Gastroesophageal sphincter (tissue), 4 donors: ENCODE results near the gene DCTN3. TPM values are rescaled to one million over a fixed set of nuclear protein-coding genes. Genes with fewer than 3 reads are reported as not detected.

ENCODE experiments used
- ATAC-seq: fragments of 150-250 bp; one replicate; pipeline ENCODE4 v1.9.1; 2016; ENCODE audit warnings: mild to moderate bottlenecking, moderate library complexity
- H3K27ac ChIP-seq, 4 donors: fragments of 200-600 bp; sonication (generic) in 3 of 4; 1 replicate in 3 of 4; 2 replicates in 1 of 4; pipeline ENCODE4 v1.5.1; 2016 to 2019
- H3K27me3 ChIP-seq: fragments of 200-600 bp; sonication (generic); one replicate; pipeline ENCODE4 v1.5.1; 2019
- H3K36me3 ChIP-seq, 2 donors: fragments of 200-600 bp; sonication (generic); one replicate each; pipeline ENCODE4 v1.5.1; 2019; ENCODE audit warnings: control low read depth in 1 of 2
- H3K4me1 ChIP-seq, 3 donors: fragments of 200-600 bp; sonication (generic); 1 replicate in 2 of 3; 2 replicates in 1 of 3; pipeline ENCODE4 v1.5.1; 2016 to 2019; ENCODE audit warnings: control low read depth in 2 of 3
- H3K4me3 ChIP-seq, 2 donors: fragments of 200-600 bp; sonication (generic); one replicate each; pipeline ENCODE4 v1.5.1; 2019; ENCODE audit warnings: mild to moderate bottlenecking in 1 of 2, moderate library complexity in 1 of 2
- H3K9me3 ChIP-seq, 3 donors: fragments of 200-600 bp; sonication (generic); one replicate each; pipeline ENCODE4 v1.5.1; 2017 to 2019; ENCODE audit warnings: control low read depth in 2 of 3
- CTCF ChIP-seq, 4 experiments: fragments of 200-600 bp in 2 of 4; fragments of 450-650 bp in 2 of 4; sonication (generic) in 1 of 4; IDR thresholded peaks; one replicate each; pipeline ENCODE4 v1.5.1; 2017 to 2019; ENCODE audit warnings: antibody characterized with exemption in 4 of 4, mild to moderate bottlenecking in 2 of 4, moderate library complexity in 2 of 4
- EP300 ChIP-seq: sonication (generic); formaldehyde crosslinking; IDR thresholded peaks from one replicate; pipeline ENCODE4 v1.6.1; 2017; ENCODE audit warnings: antibody characterized with exemption, mild to moderate bottlenecking
- POLR2A ChIP-seq, 2 donors: fragments of 450-650 bp; IDR thresholded peaks; one replicate each; pipeline ENCODE4 v1.6.1; 2017; ENCODE audit warnings: antibody characterized with exemption in 2 of 2, mild to moderate bottlenecking in 2 of 2, moderate library complexity in 1 of 2
- POLR2AphosphoS5 ChIP-seq: sonication (generic); formaldehyde crosslinking; IDR thresholded peaks from one replicate; pipeline ENCODE4 v1.6.1; 2017; ENCODE audit warnings: antibody characterized with exemption
- WGBS, 2 donors: methylation state at CpG; one replicate each; pipeline ENCODE4 v1.1.5; 2018; ENCODE audit warnings: low coverage in 1 of 2; 5-methylcytosine and 5-hydroxymethylcytosine counted together
- total RNA-seq, 4 donors: library from RNA; depleted of rRNA; stranded (reverse); fragments of >200 nt; gene quantifications; one replicate each; pipeline ENCODE4 v1.1.0, GENCODE V29; 2016

DCTN3 gene
- total RNA-seq, 4 donors from 2014 or later = 80.5 to 136 (median 98.7) TPM

DNA sequence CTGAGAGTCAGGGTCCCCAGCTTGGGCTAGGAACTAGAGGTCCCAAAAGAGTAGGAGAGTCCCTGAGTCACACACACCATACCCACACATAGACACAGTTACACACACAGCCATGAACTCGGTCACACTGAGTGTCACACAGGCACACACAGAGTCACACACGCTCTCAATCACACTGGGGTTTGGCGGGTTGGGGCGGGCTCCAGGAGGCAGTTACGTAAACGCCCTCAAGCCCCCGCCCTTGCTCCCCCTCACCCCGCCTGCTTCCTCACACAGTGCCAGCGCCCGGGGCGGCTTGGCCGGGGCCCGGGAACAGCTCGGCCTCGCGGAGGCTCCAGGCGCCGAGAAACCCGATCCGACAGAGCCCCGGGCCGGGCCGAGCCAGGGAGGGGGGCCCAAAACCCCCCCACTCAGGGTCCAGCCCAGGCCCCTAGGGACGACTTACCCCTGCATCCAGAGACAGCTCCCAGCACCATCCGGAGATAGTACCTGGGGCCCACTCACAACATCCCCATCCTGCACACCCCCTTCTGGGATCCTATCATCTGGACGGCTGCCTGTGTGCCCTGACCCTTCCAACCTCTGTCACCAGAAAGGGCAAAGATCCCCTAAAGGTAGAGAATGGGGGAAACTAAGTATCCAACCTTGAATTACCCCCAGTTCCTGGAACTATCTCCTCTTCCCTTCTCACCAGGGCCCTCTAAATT, 27.2 kb downstream of the DCTN3 start:
- peak overlapping the region in 3 of 4 donors; percentile 35 to 69 (median 62) for H3K27ac ChIP-seq

DNA sequence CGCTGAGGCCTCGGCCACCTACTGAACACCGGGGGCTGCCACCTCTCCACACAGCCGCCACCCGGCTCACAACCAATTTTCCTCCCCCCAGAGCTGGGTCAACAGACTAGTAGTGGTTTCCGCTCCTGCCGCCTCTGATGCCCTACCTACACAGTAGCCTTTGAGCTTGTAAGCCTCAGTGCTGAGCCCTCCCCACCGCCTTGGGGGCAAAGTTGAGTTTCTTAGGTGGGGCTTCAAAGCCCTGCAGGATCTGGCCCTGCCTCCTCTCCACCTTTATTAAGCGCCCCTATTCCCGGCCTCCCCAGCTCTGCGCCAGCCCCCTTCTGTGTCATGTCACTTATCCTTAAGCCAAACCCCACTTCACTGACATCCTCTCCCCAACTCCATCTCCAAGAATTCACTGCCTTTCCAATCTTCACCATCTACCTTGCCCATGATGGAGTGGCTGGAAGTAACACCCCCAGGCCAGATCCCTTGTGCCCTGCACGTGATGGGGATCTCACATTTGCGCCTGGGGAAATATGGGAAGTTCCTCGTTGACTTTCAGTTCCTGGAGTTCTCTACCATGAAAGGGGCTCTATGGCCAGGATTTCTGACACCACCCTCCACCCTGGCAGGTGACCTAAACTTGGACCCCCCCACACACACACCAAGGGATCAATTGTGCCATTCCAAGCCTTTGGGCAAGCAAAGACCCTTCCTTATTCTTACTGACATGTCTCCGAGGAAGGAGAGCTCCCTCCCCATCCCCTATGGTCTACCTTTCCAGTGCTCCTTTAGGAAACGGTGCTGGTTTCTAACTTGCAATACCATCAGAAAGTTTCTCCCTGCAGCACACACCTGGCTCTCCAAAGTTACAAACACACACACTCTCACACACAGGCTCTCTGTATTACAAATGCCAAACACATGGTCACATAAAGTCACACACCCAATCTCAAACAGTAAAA, 28.1 kb downstream of the DCTN3 start:
- H3K27ac ChIP-seq = peak overlapping the region in 3 of 4 donors; percentile 35 to 69 (median 40)
- H3K36me3 ChIP-seq = no peaks in the 10 kb centered on the region
- H3K9me3 ChIP-seq = no peaks in the 10 kb centered on the region
- peaks cover 76% of the 10 kb centered on the region for H3K27me3 ChIP-seq
- H3K4me3 ChIP-seq = no peak overlapping the region
- 38 to 53% methylated on average over 8 to 12 of the region's 16 CpGs for WGBS, 2 donors
- no peak for TF ChIP-seq POLR2AphosphoS5
- no peak for TF ChIP-seq EP300
- no peak for TF ChIP-seq POLR2A (IDR thresholded peaks at IDR 0.05)
- TF ChIP-seq CTCF (IDR thresholded peaks at IDR 0.05) = peak in 1 of 4 experiments; percentile 1
- peaks cover 0 to 69% (median 26%) of the 10 kb centered on the region in 3 donors for H3K4me1 ChIP-seq
- no peak for ATAC-seq

More for the DNA sequence above, 27.2 kb downstream of the DCTN3 start:
- TF ChIP-seq POLR2A (IDR thresholded peaks at IDR 0.05) (no peak), POLR2AphosphoS5 (peak; percentile 43)
- Histone ChIP-seq H3K9me3 (no peaks in the 10 kb centered on the region), H3K4me1 (peaks cover 0 to 69% (median 26%) of the 10 kb centered on the region in 3 donors), H3K36me3 (no peaks in the 10 kb centered on the region), H3K27me3 (peaks cover 67% of the 10 kb centered on the region), H3K4me3 (no peak overlapping the region)
- peak; percentile 69 for ATAC-seq
- WGBS, 2 donors = 20% methylated on average over 1 of the region's 26 CpGs; no CpG with 5 or more reads in 1 of the 2 donors

DNA sequence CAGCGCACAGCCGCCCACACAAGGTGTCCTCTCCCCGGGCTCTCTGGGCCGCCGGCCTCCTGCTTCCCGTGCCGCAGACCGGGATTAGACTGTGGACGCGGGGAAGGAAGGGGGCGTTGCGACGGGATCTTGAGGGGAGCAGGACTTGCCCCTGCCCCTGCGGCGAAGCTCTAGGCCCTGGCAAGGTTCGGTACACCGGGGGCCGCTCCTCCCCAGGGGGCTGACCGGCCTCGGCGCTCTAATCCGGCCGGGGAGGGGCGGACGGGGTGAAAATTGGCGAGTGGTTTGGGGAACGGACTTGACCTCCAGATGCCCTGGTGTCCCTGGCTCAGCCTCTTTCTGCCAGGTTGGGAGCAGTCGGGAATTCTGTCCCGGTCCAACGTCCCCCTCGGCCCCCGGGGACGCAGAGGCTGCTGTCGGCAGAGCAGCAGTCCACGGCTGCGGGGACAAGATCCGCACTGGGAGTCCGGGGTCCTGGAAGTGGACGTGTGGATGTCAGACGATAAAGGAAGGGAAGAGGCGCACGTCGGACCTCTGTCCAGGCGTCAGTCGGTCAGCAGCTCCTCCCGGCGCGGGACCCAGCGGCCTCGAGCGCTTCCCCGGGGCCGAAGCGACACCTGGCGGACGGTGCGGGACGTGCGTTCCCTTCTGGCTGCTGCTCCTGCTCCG, 28.9 kb downstream of the DCTN3 start:
- Histone ChIP-seq H3K27ac (peak overlapping the region in 3 of 4 donors; percentile 40 to 66 (median 50)), H3K4me3 (peak overlapping the region in 1 of 2 donors; percentile 68), H3K36me3 (no peaks in the 10 kb centered on the region), H3K9me3 (no peaks in the 10 kb centered on the region), H3K4me1 (peaks cover 0 to 69% (median 26%) of the 10 kb centered on the region in 3 donors), H3K27me3 (peaks cover 80% of the 10 kb centered on the region)
- peak; percentile 73 for ATAC-seq
- TF ChIP-seq EP300 = no peak
- TF ChIP-seq CTCF (IDR thresholded peaks at IDR 0.05) = peak in 3 of 4 experiments; percentile 87 to 99 (median 94)
- TF ChIP-seq POLR2AphosphoS5 = peak; percentile 11
- WGBS, 2 donors = no CpG with 5 or more reads among the region's 60 CpGs

DNA sequence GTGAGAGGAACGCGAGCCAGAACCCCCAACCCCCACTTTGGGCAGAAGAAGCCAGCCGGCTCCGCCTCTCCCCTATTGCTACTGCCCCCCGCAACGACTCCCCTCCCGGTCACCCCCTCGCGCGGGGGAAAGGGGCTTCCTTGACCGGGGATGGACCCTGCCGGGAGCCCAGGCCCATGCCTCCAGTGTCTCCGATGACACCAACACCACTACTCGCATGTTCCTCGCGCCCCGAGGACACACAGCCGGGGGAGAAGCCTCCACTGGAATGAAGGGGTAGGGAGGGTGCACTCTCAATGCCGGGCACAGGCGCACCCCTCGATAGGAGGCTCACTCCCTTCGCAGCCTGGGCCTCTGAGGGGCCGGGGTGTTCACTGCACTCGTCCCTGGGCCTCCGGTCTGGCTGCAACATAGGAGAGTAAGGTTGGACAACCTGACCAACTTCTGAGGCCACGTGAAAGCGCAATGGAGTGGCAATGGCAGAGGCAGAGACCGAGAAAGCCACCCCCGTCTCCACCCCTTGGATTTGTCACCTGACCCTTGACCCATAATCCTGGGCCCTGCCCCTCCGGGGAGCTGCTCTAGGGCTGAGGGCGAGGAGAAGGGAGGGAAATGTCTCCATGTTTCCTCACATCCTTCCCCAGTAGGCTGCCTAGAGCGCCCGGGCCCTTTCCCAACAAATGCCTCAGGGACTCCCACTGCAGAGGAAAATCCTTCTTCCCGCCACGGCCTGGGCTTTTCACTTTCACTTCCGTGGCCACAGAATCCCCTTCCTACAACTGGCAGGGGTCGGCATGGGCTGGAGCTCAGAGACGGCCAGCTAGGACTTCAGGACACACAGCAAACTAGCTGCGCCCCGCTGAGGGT, 29.7 kb downstream of the DCTN3 start:
- peaks cover 86% of the 10 kb centered on the region for H3K27me3 ChIP-seq
- 53% methylated on average over 4 of the region's 40 CpGs; no CpG with 5 or more reads in 1 of the 2 donors for WGBS, 2 donors
- TF ChIP-seq EP300 = no peak
- TF ChIP-seq POLR2AphosphoS5 = no peak
- TF ChIP-seq POLR2A (IDR thresholded peaks at IDR 0.05) = no peak
- TF ChIP-seq CTCF (IDR thresholded peaks at IDR 0.05) = no peak
- peak overlapping the region in 1 of 2 donors; percentile 68 for H3K4me3 ChIP-seq
- peaks cover 0 to 69% (median 26%) of the 10 kb centered on the region in 3 donors for H3K4me1 ChIP-seq
- no peaks in the 10 kb centered on the region for H3K9me3 ChIP-seq
- no peaks in the 10 kb centered on the region for H3K36me3 ChIP-seq
- H3K27ac ChIP-seq = peak overlapping the region in 3 of 4 donors; percentile 50 to 66 (median 61)
- ATAC-seq = peak; percentile 5
